NCI-H82 (cell line): ENCODE results near the gene SRCIN1.
"Not testable (repeated sequence)": the region's sequence is repeated elsewhere in the genome, so short reads cannot be mapped to it uniquely, and the experiment has no call there.

Source experiments
- DNase-seq: peaks from one replicate; lab custom pipeline; 2025; lab: John Stamatoyannopoulos, UW

The SRCIN1 gene

DNA sequence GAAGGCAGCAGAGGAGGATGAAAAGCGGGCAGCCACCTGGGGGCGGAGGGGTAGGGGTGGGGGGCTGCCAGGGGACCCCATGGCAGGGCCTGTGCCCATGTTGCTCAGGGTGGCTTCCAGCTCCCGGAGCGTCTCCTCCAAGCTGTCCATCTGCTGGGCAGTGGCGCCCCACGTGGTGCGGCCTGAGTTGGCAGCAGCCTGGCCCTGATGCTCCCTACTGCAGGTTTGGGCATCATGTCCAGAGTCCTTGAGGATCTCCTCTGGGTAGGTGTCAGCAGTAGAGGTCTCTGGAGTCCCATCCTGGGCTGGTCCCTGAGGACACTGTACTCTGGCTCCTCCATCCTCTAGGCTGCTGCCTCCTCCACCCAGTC is 60.9 kb downstream of the SRCIN1 start:
- no peak for DNase-seq

DNA sequence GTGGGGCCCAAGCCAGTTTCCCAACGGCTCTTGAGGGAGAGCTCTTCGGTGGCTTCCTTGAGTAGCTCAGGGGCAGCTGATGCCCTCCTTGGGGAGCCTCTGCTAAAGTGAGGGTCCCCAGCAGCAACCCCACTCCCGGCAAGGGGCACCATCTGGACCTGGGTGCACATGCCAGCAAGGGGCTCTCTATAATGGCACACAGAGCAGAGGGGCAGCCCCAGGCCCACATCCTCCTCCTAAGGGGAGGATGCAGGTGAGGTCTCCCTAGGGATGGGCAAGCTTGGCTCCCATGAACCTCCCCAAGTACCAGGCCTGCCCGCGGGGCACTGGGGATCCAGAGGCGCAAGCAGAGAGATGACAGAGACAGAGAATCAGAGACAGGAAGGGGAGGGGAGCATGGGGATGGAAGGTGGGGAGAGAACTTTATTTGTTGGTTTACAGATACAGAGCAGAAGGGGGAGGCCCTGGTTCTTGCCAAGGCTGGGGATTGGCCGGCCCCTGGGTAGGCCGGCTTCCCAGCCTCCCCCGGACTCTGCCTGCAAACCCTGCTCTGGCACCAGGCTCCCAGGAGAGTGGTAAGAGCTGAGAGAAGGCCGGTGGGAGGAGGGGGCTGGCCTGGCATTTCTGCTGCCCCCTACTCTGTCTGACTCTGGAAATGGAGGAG is 61.4 kb downstream of the SRCIN1 start:
- no peak for DNase-seq

DNA sequence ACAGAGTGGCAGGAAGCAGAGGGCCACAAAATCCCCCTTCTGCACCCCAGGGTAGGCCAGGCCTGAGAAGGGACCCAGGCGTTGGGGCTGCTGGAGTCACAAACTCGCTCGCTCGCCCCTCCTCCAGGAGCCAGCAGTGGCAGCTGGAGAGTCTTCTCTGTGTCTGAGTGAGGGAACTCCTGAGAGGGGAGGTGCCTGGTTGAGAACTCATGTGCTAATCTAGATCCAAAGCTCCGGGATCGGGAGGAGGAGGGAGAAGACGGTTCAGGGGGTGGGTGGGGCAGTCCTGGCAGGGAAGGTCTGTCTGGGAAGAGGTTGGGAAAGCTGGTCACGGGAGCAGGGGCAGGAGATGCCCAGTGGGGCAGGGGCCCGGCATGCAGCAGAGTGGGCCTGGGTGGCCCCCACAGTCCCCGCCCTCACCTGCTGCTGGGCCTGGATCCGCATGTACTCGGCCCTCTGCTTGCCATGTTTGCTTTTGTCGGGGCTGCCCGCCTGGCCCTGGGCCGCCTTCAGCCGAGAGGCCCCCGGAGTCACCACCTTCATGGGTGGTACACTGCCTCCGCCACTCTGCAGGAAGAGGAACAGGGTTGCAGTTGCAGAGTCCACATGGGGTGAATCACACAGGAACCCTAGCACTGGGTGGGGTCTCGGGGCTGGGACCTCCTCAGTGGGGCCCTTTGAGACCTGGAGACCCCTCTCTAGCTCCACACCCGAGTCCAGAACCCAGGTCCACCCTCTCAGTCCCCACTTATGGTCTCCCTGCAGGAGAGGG is 62.2 kb downstream of the SRCIN1 start:
- DNase-seq = peak; percentile 79

DNA sequence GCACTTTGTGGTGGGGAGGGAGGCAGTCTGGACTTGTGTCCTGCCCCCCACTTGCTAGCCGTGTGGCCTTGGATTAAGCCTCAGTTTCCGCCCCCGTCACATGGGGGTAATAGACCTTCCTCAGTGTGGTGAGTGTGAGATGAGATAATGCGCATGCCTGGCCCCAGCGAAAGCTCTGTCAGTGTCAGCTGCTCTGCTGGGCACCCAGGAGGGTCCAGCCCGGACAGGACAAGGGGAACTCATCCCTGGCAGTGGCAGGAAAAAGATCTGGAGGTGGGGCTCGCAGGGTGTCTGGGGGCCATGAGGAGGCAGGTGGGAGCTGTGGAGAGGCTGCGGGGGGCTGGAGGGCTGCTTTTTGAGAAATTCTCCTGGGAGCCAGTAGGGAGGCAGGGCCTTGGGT is 63.5 kb downstream of the SRCIN1 start:
- no peak for DNase-seq

DNA sequence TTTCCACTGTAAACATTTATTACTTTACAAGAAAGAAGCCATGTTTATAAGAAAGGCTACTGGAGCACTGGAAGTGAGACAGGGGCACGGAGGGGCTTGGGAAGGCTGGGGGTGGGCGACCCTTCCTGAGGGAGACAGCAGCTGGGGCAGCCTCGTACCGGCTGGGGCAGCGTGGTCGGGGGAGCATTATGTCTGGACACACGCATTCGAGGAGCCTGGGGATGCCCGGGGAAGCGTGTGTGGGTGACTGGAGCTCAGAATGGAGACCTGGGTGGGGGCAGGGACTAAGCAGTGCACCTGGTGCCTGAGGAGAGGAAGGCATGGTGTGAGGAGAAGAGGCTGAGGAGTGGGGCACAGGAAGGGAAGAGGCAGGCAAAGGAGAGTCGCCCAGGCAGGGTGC is 64.5 kb downstream of the SRCIN1 start:
- DNase-seq = no peak

DNA sequence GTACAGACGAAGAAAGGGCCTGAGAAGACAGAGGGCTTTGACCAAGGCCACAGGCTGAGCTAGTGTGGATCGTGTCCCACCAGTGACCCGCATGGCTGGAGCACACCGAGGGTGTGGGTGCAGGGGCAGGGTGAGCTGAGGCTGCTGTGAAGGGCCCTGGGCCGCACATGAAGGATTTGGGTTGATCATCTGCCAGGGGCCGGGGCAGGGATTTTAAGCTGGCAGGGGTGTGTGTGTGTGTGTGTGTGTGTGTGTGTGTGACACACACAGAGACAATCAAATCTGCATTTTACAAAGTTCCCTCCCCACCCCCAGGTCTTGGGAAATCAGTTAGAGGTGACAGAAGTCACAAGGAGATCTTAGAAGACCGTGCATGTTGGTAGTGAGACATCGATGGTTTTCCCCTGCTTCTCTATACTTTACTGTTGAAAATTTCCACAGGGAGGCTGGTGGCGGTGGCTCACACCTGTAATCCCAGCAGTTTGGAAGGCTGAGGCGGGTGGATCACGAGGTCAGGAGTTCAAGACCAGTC is 65.2 kb downstream of the SRCIN1 start:
- no peak for DNase-seq

DNA sequence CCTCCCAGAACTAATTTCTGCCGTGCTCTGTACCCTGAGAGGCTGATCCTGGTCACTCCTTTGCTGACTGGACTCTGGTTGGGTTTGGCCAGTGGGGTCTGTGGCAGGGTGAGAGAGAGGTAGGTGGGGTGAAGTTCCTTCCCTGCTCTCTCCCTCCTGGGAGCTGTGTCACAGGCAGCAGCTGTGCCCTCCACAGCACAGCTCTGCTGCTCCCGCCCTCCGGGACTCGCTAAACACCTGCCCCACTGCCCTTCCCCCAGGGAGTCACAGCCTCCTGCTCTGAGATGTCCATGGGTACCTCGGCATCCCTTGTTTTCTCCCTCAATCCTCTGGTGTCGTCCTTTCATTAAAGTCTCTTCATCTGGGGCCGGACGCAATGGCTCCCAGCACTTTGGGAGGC is 66.4 kb downstream of the SRCIN1 start:
- peak; percentile 54 for DNase-seq

DNA sequence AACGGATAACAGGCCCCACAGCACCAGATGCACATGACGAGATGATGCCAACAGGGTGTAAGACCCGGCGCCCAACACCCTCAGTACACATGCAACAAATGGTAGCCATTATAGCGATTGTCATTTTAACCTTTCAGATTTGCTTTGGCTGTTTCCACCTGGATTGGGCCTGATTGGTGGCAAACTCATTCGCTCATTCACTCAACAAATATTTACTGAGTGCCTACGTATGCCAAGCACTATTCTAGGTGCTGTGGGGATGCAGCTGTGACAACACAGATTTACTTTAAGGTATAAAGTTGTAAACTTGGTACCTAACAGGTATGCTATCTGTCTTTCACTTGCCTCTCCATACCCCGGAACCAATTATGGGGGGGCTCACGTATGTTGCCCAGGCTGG is 66.8 kb downstream of the SRCIN1 start:
- no peak for DNase-seq

DNA sequence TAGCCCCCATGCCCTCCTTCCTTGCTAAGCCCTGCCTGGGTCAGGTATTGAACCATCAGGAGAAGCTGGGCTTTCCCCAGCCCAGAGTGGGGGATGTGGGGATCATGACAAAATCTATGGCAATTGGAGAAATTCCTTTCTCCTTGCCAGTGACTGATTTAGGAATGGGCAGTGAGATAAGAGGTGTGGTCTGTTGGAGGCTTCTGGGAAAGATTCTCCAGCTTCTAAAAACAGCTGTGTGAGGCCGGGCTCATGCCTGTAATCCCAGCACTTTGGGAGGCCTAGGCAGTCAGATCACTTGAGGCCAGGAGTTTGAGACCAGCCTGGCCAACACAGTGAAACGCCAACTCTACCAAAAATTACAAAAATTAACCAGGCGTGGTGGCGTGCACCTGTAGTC is 69.1 kb downstream of the SRCIN1 start:
- DNase-seq = no peak

DNA sequence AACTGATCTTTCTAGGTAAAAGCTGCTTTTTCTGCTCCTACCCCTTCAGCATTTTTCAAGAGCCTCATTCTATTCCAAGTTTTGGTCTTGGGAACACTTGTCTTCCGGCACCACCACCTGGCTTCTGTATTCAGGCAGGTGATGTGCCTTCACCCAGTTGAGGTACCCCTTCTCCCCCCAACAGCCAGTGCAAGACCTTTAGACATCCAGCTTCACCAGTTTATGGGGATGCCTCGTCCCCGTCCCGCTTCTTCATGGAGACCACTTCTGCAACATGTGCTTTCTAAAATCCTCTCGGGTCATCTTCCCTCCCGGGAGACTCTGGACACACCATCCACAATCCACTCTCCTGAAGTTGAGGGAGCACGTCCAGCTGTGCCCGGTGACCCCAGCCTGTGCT is 69.9 kb downstream of the SRCIN1 start:
- DNase-seq = no peak

DNA sequence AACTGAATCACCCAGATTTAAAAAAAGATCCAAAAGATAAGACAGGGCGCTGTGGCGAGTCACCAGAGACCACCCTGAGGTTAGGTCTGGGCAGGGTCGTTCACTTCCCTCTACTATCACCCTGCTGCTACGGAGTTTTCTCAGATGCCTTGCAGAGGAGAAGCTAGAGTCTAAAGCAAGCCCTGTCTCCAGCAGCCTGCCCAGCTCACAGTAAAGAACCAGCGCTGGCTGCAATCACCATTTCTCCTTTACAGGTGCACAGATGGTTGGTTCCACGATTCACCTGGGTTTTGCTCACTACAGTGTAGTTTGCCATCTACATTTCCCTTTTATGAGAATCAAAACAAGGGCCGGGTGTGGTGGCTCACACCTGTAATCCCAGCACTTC is 71.3 kb downstream of the SRCIN1 start:
- no peak for DNase-seq

DNA sequence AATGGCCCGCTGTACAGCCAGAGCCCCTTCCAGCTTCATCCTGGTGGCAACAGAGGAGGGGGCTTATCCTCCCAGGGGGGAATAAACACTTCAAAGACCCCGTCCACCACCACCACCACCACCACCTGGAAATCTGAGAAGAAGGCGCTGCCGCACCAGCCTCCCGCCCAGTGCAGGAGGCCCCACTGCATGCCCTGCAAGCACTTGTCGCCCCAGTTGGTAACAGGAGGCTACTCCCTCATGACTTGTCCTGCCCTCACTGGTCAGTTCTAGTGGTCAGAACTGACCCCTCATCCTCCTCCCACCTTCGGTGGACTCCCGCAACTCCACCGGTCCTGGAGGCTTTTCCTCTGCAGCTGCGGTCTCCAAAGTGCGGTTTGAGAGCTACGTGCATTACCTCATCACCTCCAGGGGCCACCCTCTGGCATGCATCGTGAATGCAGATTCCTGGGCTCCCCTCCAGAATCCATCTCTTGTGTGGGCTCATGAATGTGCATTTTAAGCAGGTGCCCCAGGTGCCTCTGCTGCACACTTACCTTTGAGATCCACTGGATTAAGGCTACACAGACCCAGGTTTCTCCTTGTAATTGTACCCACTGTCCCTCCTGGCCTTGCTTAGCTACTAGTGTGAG is 71.8 kb downstream of the SRCIN1 start:
- DNase-seq = no peak

DNA sequence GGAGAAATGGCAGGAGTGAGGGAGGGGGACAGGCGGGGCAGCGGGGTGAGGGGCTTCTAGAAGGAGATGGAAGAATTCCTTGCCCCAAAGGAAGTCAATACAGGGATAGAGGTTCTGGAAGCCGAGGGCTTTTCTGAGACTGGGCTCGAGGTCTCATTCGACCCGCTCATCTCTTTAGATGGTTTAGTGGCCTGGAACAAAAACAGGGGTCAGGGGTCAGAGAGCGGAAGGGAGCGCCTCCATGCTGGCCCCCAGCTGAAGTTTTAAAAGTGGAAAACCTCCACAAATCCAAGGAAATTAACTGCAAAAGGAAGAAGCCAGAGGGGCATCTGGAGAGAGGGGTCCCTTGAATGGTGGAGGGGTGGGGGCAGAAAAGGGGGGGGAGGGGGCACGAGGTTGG is 72.5 kb downstream of the SRCIN1 start:
- no peak for DNase-seq

DNA sequence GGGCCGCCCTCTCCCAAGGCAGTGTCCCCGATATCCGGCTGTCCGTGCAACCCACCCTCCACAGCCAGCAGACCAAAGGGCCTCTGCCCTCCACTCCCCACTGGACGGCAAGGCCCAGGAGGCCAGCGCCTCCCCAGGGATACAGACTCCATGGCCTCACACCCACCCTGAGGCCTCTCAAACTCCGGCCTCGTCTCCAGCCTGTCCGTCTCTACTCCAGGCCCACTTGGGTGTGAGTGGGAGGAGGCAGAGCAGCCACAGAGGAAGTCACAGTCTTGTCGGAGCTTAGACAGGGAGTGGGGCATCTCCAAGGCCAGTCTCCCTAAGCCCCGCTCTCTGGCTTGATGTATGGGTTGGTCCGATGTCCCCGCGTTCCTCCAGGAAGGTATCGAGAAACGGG is 73.3 kb downstream of the SRCIN1 start:
- no peak for DNase-seq

DNA sequence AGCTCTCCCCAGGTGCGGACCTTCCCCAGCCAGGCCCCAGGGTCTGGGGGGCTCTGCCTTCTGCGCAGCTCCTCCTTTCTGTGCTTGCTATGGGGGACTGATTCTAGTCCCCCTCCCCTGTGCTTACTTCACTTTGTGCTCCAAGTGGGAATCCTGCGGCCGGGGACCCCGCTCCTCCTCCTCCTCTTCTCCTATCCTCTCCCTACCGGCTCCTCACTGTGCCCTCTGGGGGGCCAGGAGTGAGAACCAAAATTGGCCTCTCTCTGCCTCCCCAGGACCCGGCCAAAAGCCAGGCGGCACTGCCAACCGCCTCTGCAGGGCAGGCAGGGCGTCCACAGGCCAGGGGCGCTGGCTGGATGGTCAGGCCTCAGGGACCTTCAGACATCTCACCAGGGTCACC is 74.0 kb downstream of the SRCIN1 start:
- not testable (repeated sequence) for DNase-seq

DNA sequence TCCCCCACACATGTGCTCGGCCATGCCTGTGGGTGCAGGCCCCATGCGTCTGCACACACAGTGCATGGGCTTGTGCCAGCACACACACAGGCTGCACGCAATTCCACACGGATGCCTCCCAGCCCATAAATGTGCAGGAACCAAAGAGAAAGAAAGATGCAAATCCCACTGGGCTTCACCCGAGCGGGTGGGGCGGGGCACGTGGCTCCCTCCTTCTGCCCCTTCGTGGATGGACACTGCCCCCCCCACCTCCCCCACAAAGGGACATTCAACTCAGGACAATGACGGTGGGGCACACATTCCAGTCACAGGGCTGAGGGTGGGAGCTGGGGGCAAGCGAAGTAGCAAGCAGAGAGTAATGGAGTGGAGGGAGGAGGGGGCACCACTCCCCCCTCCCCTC is 74.9 kb downstream of the SRCIN1 start:
- not testable (repeated sequence) for DNase-seq

DNA sequence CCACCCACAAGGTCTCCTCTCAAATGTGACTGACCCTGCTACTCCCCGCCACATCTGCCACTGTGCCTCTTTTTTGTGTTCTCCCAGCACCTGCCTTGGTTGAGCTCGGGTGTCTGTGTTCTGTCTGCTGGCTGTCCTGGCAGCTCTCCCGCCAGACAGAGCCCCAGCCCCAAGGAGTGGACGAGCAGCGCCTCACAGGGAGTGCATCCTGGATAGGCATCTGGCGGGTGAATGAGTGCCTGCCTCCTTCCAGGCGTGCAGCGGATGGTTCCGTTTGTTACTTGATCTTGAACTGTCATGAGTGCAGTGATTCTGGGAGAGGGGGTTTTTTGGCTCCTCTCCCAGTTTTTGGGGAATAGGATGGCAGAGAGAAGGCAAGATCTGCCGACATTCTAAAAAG is 77.6 kb downstream of the SRCIN1 start:
- not testable (repeated sequence) for DNase-seq

DNA sequence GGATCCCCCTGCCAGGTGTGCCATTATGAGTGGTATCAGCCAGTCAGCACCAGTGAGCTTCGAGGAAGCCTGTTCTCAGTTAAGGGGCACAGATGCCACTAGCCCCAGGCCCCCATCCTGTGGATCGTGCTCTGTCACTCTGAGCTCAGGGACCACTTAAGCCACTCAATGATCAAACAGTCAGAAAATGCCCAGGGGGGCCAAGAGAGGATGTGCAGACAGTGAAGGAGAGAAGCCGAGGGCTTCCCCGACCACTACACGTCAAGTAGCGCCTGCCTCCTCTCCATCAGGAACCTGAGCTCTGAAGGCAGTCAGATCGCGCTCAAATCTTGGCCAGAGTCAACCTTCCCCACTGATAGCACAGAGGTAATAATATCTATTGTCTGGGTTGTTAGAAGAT is 79.2 kb downstream of the SRCIN1 start:
- not testable (repeated sequence) for DNase-seq

DNA sequence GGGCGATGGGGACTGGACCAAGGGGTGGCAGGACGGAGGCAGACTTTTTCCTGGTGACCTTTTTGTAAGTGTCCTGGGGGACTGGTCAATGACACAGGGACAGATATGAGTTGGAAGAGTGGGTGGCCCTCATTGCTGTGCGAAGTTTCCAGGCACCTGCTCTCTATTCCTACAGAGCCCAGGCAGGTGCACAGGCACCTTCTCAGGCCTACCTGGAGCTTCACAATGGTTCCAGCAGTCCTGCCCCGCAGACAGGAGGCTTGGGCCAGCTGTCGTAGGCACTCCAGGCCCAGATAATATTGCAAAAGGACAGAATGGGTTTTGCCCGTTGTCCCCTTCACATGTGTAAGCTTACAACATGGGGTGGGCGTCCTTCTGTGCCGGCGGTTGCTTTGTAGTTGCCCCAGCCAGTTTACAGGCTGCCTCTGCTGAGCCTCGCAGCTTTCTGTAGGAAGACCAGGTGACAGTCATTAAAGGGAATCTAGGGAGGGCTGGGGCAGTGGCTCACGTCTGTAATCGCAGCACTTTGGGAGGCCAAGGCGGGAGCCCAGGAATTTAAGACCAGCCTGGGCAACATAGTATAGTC is 93.2 kb downstream of the SRCIN1 start:
- DNase-seq = peak; percentile 33

DNA sequence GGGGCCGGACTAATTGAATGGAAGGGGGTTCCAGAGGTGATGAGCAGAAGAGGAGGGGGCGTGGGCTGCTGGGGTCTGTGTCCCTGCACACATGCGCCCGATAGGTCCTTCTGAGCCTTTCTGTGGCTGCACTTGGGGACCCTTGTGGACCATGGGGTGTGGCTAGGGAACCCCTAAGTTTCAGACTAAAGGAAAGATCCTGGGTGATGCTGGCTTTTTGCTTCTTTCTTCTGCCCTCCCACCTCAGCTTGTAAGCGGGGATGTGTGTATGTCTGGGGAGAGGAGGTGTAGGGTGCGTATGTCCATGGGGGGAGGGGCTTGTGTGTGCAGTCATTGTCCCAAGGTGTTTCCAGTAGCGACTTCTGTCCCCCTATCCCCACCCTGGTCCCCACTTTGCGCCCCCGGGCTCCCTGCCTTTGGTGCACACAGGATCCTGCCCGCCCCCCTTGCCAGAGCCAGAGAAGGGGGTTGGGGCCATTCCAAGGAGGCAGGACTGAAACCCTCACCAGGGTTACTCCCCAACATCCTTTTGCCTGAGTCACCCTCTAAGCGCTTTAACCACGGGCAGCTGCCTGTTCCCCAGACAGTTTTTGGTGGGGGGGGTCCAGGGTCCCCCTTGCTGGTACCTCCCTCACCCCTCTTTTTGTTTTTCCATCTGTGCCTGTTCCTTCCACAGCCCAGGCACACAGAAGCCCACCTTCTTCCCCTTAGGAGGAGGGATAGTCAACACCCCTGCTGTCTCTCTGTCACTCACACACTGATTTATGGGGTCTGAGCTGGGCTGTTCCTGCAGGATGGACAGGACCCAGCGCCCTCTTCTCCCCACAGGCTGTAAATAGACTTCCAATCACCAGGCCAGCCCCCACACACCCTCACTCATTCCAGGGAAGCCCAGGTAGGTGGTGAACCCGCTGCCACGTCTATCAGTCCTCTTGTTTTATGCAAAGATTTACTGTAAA is 94.3 kb downstream of the SRCIN1 start:
- DNase-seq = no peak

DNA sequence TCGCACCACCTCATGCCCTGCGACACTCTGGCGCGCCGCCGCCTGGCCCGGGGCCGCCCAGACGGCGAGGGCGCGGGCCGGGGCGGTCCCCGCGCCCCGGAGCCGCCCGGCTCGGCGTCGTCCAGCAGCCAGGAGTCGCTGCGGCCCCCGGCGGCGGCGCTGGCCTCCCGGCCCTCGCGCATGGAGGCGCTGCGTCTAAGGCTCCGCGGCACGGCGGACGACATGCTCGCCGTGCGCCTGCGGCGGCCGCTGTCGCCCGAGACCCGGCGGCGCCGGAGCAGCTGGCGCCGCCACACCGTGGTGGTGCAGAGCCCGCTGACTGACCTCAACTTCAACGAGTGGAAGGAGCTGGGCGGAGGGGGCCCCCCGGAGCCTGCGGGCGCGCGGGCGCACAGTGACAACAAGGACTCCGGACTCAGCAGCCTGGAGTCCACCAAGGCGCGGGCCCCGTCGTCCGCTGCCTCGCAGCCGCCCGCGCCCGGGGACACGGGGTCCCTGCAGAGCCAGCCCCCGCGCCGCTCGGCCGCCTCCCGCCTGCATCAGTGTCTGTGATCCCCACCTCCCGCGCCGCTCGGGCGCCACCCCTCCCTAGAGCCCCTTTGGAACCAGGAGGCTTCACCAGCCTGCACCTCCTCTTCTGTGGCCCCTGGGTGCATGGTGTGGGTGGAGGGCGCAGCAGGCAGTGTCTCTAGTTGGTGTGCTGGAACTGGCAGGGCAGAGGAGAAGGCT is 95.2 kb downstream of the SRCIN1 start:
- DNase-seq = no peak
